ENCODE data around the gene CCR2.
"Not testable (repeated sequence)": the region's sequence is repeated elsewhere in the genome, so short reads cannot be mapped to it uniquely, and the experiment has no call there.

Gene CCR2

GRCh38 chr3:46353647-46354410, at the start of gene CCR2:
TSS of gene CCR2 (plus strand) at chr3:46354111. CDS start at chr3:46357528, 3,417 bp downstream.
- DNase-seq, result no peak

GRCh38 chr3:46304739-46305138, 49.2 kb upstream of the CCR2 start:
- no peak for DNase-seq

- DNase-seq, result no peak
Observed at GRCh38 chr3:46312991-46313390, 40.9 kb upstream of the CCR2 start.

- DNase-seq, result no peak
Observed at GRCh38 chr3:46314517-46314916, 39.4 kb upstream of the CCR2 start.

GRCh38 chr3:46316206-46316605, 37.7 kb upstream of the CCR2 start:
- no peak for DNase-seq

GRCh38 chr3:46318207-46318927, 35.5 kb upstream of the CCR2 start:
- no peak for DNase-seq

GRCh38 chr3:46321461-46322104, 32.3 kb upstream of the CCR2 start:
- no peak for DNase-seq

GRCh38 chr3:46324036-46324435, 29.9 kb upstream of the CCR2 start:
- DNase-seq, result no peak

GRCh38 chr3:46325645-46326300, 28.1 kb upstream of the CCR2 start:
- DNase-seq, result no peak

- DNase-seq, result not testable (repeated sequence)
Observed at GRCh38 chr3:46330676-46331075, 23.2 kb upstream of the CCR2 start.

GRCh38 chr3:46334741-46335478, 19.0 kb upstream of the CCR2 start:
- no peak for DNase-seq

- no peak for DNase-seq
Observed at GRCh38 chr3:46335541-46335940, 18.4 kb upstream of the CCR2 start.

- DNase-seq, result no peak
Observed at GRCh38 chr3:46337911-46338310, 16.0 kb upstream of the CCR2 start.

- no peak for DNase-seq
Observed at GRCh38 chr3:46338840-46339239, 15.1 kb upstream of the CCR2 start.

- DNase-seq, result no peak
Observed at GRCh38 chr3:46344476-46344875, 9.4 kb upstream of the CCR2 start.

- DNase-seq, result no peak
Observed at GRCh38 chr3:46348823-46349482, 5.0 kb upstream of the CCR2 start.

GRCh38 chr3:46349484-46350261, 4.2 kb upstream of the CCR2 start:
- DNase-seq, result peak; percentile 19

GRCh38 chr3:46350262-46350565, 3.7 kb upstream of the CCR2 start:
- no peak for DNase-seq

GRCh38 chr3:46351646-46352045, 2.3 kb upstream of the CCR2 start:
- no peak for DNase-seq

GRCh38 chr3:46353090-46353489, 821 bp upstream of the CCR2 start:
- no peak for DNase-seq

- no peak for DNase-seq
Observed at GRCh38 chr3:46354478-46354877, 567 bp downstream of the CCR2 start.

Measured in hematopoietic multipotent progenitor cell treated with erythropoietin and hydrocortisone succinate and interleukin-3 and kit ligand, for 8 days (in vitro differentiated cells).